Measurements from ENCODE around the gene TFR2. TPM values are rescaled to one million over a fixed set of nuclear protein-coding genes. Genes with fewer than 3 reads are reported as not detected.

The TFR2 gene
- total and polyA plus RNA-seq, 2 donors (not counting 1 experiment from before 2014, with no cell fraction given) = 5.9 to 10.0 TPM

DNA sequence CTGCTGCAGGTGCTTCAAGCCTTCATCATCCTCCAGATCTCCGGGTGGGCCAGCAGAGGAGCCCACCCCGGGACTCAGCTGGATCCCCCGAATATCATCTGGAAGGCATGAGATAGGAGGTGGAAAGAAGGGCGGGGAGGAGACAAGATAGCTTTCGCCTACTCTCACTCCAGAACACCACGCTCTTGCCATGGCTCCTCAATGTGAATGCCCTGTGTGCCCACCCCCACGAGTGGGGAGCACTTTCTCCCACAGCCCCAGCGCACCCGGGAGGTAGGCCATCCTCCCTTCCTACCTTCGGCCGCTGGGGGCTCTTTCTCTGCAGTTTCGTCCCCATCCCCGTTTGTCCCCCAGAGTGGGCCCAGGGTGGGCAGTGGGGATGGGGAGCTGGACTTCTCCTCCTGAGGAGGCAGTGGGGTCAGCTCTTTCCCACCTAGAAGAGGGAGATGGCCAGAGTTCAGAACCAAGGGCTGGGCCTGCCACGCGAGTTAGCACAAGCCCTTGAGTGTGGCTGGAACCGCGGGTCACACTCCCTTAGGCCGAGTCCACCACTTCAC, 43.8 kb upstream of the TFR2 start:
- 95% methylated on average over 11 of the region's 18 CpGs for WGBS (ENCODE audit: insufficient coverage)
- no peaks in the 10 kb centered on the region for H3K27me3 ChIP-seq (replicated peaks in 1 of 4; ENCODE audit: control extremely low read depth in 1 of 4, control insufficient read depth in 3 of 4, insufficient read depth in 4 of 4, low read length in 3 of 4)
- no peaks in the 10 kb centered on the region for H3K27me3 Mint-ChIP-seq

DNA sequence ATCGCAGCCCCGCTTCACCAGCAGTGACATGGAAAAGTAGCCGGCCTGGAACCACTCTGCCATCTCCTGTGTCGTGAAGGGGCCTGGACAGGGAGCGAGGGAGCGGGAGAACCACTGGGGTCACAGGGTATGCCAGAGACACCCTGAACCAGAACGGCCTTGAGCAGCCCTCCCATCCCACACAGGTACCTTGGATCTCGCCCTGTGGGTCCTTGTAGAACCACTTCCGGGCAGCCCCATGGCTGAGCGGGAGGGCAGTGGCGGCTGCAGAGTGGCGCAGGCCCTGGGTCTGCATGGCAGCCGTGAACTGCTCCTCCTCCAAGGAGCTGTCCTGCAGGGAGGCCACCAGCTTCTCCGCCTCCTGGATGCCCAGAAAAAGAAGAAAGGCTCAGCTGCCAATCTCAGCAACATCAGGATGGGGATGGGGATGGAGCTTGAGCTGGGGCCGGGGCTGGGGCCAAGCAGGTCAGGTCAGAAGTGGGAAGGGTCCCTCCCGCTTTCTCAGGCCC, 43.2 kb upstream of the TFR2 start:
- intact Hi-C loops (cut with micrococcal nuclease) = no loop called here
- TF ChIP-seq, protein P1, sequence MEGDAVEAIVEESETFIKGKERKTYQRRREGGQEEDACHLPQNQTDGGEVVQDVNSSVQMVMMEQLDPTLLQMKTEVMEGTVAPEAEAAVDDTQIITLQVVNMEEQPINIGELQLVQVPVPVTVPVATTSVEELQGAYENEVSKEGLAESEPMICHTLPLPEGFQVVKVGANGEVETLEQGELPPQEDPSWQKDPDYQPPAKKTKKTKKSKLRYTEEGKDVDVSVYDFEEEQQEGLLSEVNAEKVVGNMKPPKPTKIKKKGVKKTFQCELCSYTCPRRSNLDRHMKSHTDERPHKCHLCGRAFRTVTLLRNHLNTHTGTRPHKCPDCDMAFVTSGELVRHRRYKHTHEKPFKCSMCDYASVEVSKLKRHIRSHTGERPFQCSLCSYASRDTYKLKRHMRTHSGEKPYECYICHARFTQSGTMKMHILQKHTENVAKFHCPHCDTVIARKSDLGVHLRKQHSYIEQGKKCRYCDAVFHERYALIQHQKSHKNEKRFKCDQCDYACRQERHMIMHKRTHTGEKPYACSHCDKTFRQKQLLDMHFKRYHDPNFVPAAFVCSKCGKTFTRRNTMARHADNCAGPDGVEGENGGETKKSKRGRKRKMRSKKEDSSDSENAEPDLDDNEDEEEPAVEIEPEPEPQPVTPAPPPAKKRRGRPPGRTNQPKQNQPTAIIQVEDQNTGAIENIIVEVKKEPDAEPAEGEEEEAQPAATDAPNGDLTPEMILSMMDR (IDR thresholded peaks at IDR 0.05) = no peak
- TF ChIP-seq EZH2 (IDR thresholded peaks at IDR 0.05; ENCODE audit: borderline replicate concordance, insufficient read depth, low read depth, low read length, poor library complexity, severe bottlenecking) = no peak
- no peaks in the 10 kb centered on the region for H3K27me3 Mint-ChIP-seq
- H3K4me2 ChIP-seq (replicated peaks; ENCODE audit: low read depth, low read length, poor library complexity, severe bottlenecking) = no peak overlapping the region
- CTCF ChIA-PET = interaction anchor here (0.9 kb wide), 1 partner anchor 72 kb away, joined by 3 read pairs; the partner anchor contains the start of gene MOSPD3
- no peak overlapping the region for H3K27ac Mint-ChIP-seq
- peaks cover 0 to 84% of the 10 kb centered on the region in 2 experiments for H3K36me3 ChIP-seq (replicated peaks in 1 of 2; ENCODE audit: control extremely low read depth in 1 of 2, control insufficient read depth in 1 of 2, extremely low read depth in 1 of 2, insufficient read depth in 2 of 2, low read length in 1 of 2)
- H3K9ac ChIP-seq (ENCODE audit: low read length) = no peak overlapping the region
- POLR2A ChIA-PET = interaction anchor here (0.7 kb wide), 2 partner anchors 51 to 171 kb away, joined by 6 to 7 read pairs; no protein-coding TSS in a partner anchor
- no peaks in the 10 kb centered on the region for H3K27me3 ChIP-seq (replicated peaks in 1 of 4; ENCODE audit: control extremely low read depth in 1 of 4, control insufficient read depth in 3 of 4, insufficient read depth in 4 of 4, low read length in 3 of 4)
- H3K4me1 Mint-ChIP-seq = peaks cover 12% of the 10 kb centered on the region
- no peak for DNase-seq
- H3K4me3 Mint-ChIP-seq = no peak overlapping the region
- WGBS (ENCODE audit: insufficient coverage) = 97% methylated on average over 14 of the region's 16 CpGs
- H4K20me1 ChIP-seq (ENCODE audit: control insufficient read depth, insufficient read depth, low read length, poor library complexity, severe bottlenecking) = peaks cover 76% of the 10 kb centered on the region
- H3K9me3 ChIP-seq (ENCODE audit: control extremely low read depth in 1 of 3, control insufficient read depth in 2 of 3, insufficient read depth in 1 of 3, low read length in 2 of 3) = no peaks in the 10 kb centered on the region
- H3K27ac ChIP-seq (ENCODE audit: low read length in 2 of 2) = no peak overlapping the region
- peaks cover 31% of the 10 kb centered on the region for H3K79me2 ChIP-seq (ENCODE audit: control insufficient read depth, insufficient read depth, low read length)
- no peak for ATAC-seq (ENCODE audit: low read depth)
- no peak overlapping the region for H3K4me3 ChIP-seq (ENCODE audit: control extremely low read depth in 1 of 5, extremely low read depth in 1 of 5, insufficient read depth in 1 of 5, low read depth in 2 of 5, low read length in 4 of 5)
- no peak overlapping the region for H2AFZ ChIP-seq (ENCODE audit: insufficient read depth, low read depth, low read length, poor library complexity, severe bottlenecking)
- H3K9me3 Mint-ChIP-seq (ENCODE audit: insufficient read depth) = no peaks in the 10 kb centered on the region
- H3K4me1 ChIP-seq (ENCODE audit: control insufficient read depth in 2 of 2, insufficient read depth in 2 of 2, low read length in 2 of 2) = peaks cover 6 to 7% of the 10 kb centered on the region in 2 donors

More for the DNA sequence above, 43.8 kb upstream of the TFR2 start:
- TF ChIP-seq, protein P1 (IDR thresholded peaks at IDR 0.05) = no peak
- Mint-ChIP-seq H3K9me3 (ENCODE audit: insufficient read depth) (no peaks in the 10 kb centered on the region), H3K4me3 (no peak overlapping the region), H3K4me1 (peaks cover 17% of the 10 kb centered on the region), H3K27ac (no peak overlapping the region)
- peaks cover 79% of the 10 kb centered on the region for H4K20me1 ChIP-seq (ENCODE audit: control insufficient read depth, insufficient read depth, low read length, poor library complexity, severe bottlenecking)
- no peak overlapping the region for H2AFZ ChIP-seq (ENCODE audit: insufficient read depth, low read depth, low read length, poor library complexity, severe bottlenecking)
- intact Hi-C loops (cut with micrococcal nuclease) = no loop called here
- H3K79me2 ChIP-seq (ENCODE audit: control insufficient read depth, insufficient read depth, low read length) = peaks cover 36% of the 10 kb centered on the region
- H3K9me3 ChIP-seq (ENCODE audit: control extremely low read depth in 1 of 3, control insufficient read depth in 2 of 3, insufficient read depth in 1 of 3, low read length in 2 of 3) = no peaks in the 10 kb centered on the region
- H3K4me3 ChIP-seq (ENCODE audit: control extremely low read depth in 1 of 5, extremely low read depth in 1 of 5, insufficient read depth in 1 of 5, low read depth in 2 of 5, low read length in 4 of 5) = no peak overlapping the region
- POLR2A ChIA-PET = interaction anchor here (0.5 to 0.7 kb wide), 2 partner anchors 51 to 94 kb away, joined by 4 to 7 read pairs; no protein-coding TSS in a partner anchor
- H3K9ac ChIP-seq (ENCODE audit: low read length) = no peak overlapping the region
- H3K27ac ChIP-seq (ENCODE audit: low read length in 2 of 2) = no peak overlapping the region
- DNase-seq = no peak
- CTCF ChIA-PET = interaction anchor here (0.9 kb wide), 1 partner anchor 73 kb away, joined by 3 read pairs; the partner anchor contains the start of gene MOSPD3
- H3K36me3 ChIP-seq (replicated peaks in 1 of 2; ENCODE audit: control extremely low read depth in 1 of 2, control insufficient read depth in 1 of 2, extremely low read depth in 1 of 2, insufficient read depth in 2 of 2, low read length in 1 of 2) = peaks cover 0 to 85% of the 10 kb centered on the region in 2 experiments
- no peak for ATAC-seq (ENCODE audit: low read depth)
- H3K4me2 ChIP-seq (replicated peaks; ENCODE audit: low read depth, low read length, poor library complexity, severe bottlenecking) = no peak overlapping the region
- peaks cover 11 to 13% of the 10 kb centered on the region in 2 donors for H3K4me1 ChIP-seq (ENCODE audit: control insufficient read depth in 2 of 2, insufficient read depth in 2 of 2, low read length in 2 of 2)

Data from B cell (primary cell).